ENCODE data around the gene STAT3.
"Not testable (repeated sequence)": the region's sequence is repeated elsewhere in the genome, so short reads cannot be mapped to it uniquely, and the experiment has no call there.

The STAT3 gene

DNA sequence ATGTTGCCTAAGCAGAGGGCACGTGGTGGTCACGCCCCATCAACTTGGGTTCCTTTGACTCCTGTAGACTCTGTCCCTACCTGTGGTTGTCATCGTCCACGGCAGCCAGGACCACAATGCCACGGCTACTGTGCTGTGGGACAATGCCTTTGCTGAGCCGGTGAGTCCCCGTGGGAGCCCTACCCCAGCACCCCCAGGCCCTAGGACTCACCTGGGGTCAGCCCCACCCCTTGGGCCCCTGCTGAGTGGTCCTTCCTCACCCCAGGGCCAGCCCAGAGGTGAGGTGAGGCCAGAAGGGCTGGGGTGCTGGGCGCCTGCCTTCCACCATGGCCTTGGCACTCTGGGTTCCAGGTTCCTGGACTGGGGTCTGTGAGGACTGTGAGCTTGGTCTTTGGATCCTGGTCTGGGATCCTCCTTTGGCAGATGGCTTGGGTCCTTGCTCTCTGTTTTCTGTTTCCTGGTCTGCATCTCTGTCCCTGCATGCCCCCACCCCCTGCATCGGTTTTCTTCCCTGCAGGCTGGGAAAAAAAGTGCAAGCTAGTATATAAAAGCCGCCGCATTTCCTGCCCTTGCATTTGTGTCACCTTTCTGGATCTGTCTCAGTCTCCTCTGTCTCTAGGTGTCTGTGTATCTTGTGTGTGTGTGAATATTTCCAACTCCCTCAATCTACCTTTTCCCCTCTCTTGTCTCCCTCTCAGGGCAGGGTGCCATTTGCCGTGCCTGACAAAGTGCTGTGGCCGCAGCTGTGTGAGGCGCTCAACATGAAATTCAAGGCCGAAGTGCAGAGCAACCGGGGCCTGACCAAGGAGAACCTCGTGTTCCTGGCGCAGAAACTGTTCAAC, 82.5 kb downstream of the STAT3 start:
- FAIRE-seq: no peak
- DNase-seq (ENCODE audit: extremely low spot score, insufficient read length, low read depth): no peak

DNA sequence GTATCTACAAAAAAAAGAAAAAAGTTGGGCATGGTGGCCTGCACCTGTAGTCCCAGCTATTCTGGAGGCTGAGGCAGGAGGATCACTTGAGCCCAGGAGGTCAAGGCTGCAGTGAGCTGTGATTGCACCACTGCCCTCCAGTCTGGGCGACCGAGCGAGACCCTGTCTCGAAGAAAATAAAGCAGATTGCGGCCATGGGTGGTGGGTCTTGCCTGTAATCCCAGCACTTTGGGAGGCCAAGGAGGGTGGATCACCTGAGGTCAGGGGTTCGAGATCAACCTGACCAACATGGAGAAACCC, 83.3 kb downstream of the STAT3 start:
- not testable (repeated sequence) for FAIRE-seq; DNase-seq (ENCODE audit: extremely low spot score, insufficient read length, low read depth)

GRCh38 chr17:42304187-42305030, 83.8 kb downstream of the STAT3 start:
- DNase-seq (ENCODE audit: extremely low spot score, insufficient read length, low read depth) (no peak), FAIRE-seq (no peak)

DNA sequence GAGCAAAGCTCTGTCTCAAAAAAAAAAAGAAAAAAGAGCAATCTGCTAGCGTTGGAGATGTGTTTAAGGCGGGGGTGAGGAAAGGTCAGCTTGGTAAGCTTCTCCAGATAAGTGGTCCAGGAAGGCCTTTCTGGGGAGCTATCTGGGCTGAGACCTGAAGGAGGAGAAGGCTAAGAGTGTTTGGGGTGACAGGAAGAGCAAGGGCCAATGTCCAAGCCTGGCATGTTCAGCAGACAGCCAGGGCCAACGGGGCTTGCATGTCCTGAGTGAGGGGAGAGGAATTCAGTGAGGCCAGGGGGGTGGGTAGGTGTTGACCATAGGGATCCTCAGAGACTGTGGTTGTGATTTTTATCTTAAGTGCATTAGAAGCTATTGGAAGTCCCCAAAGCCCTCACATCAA, 84.5 kb downstream of the STAT3 start:
- no peak for FAIRE-seq

GRCh38 chr17:42301022-42301421, 87.2 kb downstream of the STAT3 start:
- FAIRE-seq (no peak), DNase-seq (ENCODE audit: extremely low spot score, insufficient read length, low read depth) (no peak)

More for the DNA sequence above, 84.5 kb downstream of the STAT3 start:
- no peak for DNase-seq (ENCODE audit: extremely low spot score, insufficient read length, low read depth)

DNA sequence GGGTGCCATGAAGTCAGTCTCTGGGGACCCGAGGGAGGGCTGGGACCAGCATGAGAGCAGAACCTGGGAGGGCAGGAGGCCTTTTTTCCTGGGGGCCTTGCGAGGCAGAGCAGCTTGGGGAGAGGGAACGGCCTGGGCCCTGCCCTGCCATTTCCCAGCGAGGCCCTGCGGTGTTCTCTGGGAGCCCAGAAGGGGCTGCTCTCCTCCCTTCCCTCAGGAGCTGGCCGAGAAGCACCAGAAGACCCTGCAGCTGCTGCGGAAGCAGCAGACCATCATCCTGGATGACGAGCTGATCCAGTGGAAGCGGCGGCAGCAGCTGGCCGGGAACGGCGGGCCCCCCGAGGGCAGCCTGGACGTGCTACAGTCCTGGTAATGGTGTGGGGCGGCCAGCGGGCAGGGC, 88.3 kb downstream of the STAT3 start:
- not testable (repeated sequence) for FAIRE-seq; DNase-seq (ENCODE audit: extremely low spot score, insufficient read length, low read depth)

- not testable (repeated sequence) for FAIRE-seq; DNase-seq (ENCODE audit: extremely low spot score, insufficient read length, low read depth)
These were observed 88.9 kb downstream of the STAT3 start for GRCh38 chr17:42299361-42299760.

DNA sequence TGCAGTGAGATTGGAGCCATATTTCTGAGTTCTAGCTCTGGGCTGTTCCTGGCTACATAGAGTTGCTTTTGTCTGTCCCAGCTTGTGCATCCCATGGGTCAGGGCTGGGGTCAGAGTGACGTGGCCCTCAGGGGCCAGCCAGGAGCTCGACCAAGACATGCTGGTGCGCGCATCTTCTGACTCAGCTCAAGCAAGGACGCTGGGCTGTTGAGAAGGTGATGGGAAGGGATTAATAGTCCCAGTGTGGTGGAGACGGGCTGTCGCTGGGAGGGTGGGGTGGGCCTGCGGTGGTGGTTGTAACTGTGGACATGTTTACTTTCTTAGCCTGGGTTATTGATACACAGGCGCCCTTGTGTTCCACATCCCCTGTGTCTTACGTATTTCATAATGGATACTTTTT, 90.5 kb downstream of the STAT3 start:
- DNase-seq (ENCODE audit: extremely low spot score, insufficient read length, low read depth); FAIRE-seq: not testable (repeated sequence)

GRCh38 chr17:42296012-42296411, 92.2 kb downstream of the STAT3 start:
- no peak for FAIRE-seq
- no peak for DNase-seq (ENCODE audit: extremely low spot score, insufficient read length, low read depth)

DNA sequence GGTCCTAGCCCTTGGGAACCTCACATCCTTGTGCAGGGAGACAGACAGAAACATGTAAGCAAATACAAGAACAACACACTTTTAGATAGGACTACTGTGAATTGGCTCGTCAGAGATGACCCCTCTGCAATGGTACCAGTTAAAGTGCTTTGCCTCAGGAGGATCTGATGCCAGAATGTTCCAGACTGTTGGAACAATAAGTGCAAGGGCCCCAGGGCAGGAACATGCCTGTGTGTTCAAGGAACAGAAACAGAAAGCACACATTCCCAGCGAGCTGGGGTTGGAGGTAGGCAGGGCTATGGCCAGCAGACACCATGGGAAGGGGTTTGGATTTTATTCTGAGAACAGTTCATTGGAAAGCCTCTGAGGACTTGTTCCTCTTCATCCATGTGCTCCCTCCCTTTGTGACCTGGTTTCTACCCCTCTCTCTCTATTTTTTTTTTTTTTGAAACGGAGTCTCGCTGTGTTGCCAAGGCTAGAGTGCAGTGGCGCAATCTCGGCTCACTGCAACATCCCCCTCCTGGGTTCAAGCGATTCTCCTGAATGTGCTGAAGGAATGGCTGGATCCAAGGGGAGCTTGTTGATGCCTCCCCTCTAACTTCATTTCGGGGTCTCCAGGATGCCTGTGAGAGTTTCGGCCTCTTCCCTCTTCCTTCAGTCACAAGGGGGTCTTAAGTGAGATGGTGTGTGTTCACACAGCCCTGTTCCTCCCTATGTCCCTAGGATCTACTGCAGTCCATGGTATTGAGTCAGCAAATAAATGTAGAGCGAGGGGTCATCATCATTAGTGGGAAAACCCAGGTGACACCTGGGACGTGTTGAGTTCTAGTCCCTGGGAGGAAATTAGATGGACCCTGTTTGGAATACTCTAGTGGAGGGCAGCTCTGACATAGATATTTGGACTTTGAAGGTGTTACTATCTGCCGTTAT, 93.5 kb downstream of the STAT3 start:
- no peak for FAIRE-seq

GRCh38 chr17:42291129-42291528, 97.1 kb downstream of the STAT3 start:
- FAIRE-seq (no peak), DNase-seq (ENCODE audit: extremely low spot score, insufficient read length, low read depth) (no peak)

More for the DNA sequence above, 93.5 kb downstream of the STAT3 start:
- no peak for DNase-seq (ENCODE audit: extremely low spot score, insufficient read length, low read depth)

DNA sequence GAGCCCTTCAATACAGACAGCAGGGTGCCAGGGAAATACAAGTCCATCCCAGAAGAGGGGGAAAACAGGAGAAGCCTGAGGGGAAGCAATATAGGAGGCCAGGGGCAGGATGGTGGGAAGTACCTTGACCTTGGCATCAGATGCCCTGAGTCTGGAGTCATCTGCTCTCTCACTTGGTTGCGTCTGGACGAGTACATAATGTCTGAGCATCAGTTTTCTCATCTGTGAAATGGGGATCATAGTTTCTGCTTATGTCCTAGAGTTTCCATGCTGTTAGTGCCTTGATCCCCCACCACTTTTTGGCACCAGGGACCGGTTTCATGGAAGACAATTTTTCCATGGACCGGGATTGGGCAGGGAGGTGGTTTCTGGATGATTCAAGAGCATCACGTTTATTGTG, 97.7 kb downstream of the STAT3 start:
- no peak for DNase-seq (ENCODE audit: extremely low spot score, insufficient read length, low read depth)
- no peak for FAIRE-seq

DNA sequence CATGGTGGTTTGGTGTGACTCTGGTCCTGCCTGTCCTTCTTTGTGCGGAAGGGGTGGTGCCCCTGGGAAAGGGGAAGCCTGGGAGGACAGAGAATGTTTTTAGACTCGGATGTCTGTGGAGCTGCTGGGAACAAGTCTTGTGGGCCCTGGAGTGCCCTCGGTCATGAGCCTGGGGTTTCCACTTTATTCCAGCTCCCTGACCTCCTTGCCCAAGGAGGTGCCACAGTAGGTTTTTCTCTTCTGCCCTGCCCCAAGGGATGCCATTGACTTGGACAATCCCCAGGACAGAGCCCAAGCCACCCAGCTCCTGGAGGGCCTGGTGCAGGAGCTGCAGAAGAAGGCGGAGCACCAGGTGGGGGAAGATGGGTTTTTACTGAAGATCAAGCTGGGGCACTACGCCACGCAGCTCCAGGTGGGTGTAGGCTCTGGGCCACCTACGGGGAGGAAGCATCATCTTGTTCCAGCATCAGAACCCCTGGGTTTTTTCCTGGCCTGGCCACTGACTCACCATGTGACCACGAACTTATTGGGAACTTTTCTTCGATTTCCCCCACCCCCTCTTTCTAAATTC, 98.5 kb downstream of the STAT3 start:
- DNase-seq (ENCODE audit: extremely low spot score, insufficient read length, low read depth) (no peak), FAIRE-seq (peak; percentile 53)

GRCh38 chr17:42288803-42289610, 99.2 kb downstream of the STAT3 start:
- FAIRE-seq: peak; percentile 74

DNA sequence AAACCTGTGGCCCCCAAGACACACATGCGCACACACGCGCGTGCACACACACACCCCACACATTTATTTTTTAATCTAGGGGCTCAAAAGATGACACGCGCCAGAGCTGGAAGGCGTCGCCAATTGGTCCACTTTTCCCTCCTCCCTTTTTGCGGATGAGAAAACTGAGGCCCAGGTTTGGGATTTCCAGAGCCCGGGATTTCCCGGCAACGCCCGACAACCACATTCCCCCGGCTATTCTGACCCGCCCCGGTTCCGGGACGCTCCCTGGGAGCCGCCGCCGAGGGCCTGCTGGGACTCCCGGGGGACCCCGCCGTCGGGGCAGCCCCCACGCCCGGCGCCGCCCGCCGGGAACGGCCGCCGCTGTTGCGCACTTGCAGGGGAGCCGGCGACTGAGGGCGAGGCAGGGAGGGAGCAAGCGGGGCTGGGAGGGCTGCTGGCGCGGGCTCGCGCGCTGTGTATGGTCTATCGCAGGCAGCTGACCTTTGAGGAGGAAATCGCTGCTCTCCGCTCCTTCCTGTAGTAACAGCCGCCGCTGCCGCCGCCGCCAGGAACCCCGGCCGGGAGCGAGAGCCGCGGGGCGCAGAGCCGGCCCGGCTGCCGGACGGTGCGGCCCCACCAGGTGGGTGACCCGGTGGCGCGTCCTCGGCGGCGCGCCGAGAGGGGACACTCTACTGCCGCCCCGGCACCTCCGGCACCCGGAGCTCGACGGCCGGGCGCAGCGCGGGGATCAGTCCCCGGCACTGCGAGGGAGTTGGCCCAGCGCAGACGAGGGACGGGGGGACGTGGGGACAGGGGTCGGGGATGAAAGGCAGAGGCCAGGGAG, 100.1 kb downstream of the STAT3 start, which contains the start of gene STAT5A:
Gene STAT5A (plus strand): TSS at position 522 of the 826 bp plus-strand sequence. CDS start 914 bp downstream, outside the sequence.
- FAIRE-seq: peak; percentile 85
- peak; percentile 68 for DNase-seq (ENCODE audit: extremely low spot score, insufficient read length, low read depth)

More at GRCh38 chr17:42288803-42289610, 99.2 kb downstream of the STAT3 start:
- DNase-seq (ENCODE audit: extremely low spot score, insufficient read length, low read depth): no peak

DNA sequence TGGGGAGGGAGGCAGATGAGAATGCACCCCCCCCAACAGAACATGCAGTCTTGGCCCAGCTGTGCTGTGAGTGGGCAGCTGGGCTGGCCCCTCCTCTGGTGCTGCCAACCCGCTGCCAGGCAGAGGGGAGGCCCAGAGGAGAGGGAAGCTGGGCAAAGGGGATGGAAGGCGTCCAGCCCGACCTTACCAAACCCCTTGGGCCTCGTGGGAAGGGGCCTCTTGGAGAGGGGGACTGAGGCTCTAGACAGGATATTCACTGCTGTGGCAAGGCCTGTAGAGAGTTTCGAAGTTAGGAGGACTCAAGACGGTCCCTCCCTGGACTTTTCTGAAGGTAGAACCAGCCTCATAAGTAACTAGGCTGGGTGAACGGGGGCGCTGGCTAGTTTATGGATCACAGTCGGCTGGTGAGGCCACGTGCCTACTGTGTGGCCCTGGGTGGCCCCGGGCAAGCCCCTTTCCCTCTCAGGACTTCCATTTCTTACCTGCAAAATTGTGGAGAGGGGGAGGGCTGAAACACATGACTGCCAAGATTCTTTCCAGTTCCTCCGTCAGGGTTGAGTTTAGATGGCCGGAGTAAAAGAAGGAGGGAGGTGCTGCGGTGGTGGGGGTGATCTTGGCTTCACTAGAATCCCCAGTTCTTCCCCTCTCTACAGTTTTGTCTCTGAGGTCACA, 100.8 kb downstream of the STAT3 start:
- DNase-seq (ENCODE audit: extremely low spot score, insufficient read length, low read depth): no peak
- peak; percentile 72 for FAIRE-seq

All from GM18507 (cell line).